Liver (tissue), 9 donors: ENCODE measurements around the gene ARMC12. TPM values are rescaled to one million over a fixed set of nuclear protein-coding genes. Genes with fewer than 3 reads are reported as not detected.

ENCODE experiments used
- DNase-seq: peaks from one replicate; pipeline ENCODE4 v3.0.0-alpha.2; 2017; ENCODE audit warnings: low spot score
- H3K27ac ChIP-seq, 2 donors: one replicate each; pipeline ENCODE4 v1.7.0; 2013; ENCODE audit warnings: inconsistent platforms in 2 of 2, low read length in 2 of 2, control low read depth in 1 of 2, low read depth in 1 of 2, mild to moderate bottlenecking in 1 of 2
- H3K27me3 ChIP-seq, 4 donors: one replicate each; pipeline versions ENCODE4 v1.6.1 to v1.7.0; 2013; ENCODE audit warnings: low read length in 3 of 4, inconsistent platforms in 1 of 4, mild to moderate bottlenecking in 1 of 4, moderate library complexity in 1 of 4; ENCODE audit not compliant: control insufficient read depth in 4 of 4, insufficient read depth in 4 of 4
- H3K36me3 ChIP-seq, 4 donors: one replicate each; pipeline versions ENCODE4 v1.6.1 to v1.7.0; 2013; ENCODE audit warnings: low read length in 3 of 4, mild to moderate bottlenecking in 3 of 4, low read depth in 1 of 4, moderate library complexity in 1 of 4; ENCODE audit not compliant: control insufficient read depth in 4 of 4, insufficient read depth in 3 of 4
- H3K4me1 ChIP-seq, 4 donors: one replicate each; pipeline versions ENCODE4 v1.6.1 to v1.7.0; 2013; ENCODE audit warnings: low read length in 3 of 4, mild to moderate bottlenecking in 3 of 4, moderate library complexity in 1 of 4; ENCODE audit not compliant: control insufficient read depth in 4 of 4, insufficient read depth in 4 of 4
- H3K4me3 ChIP-seq, 3 donors: one replicate each; pipeline versions ENCODE4 v1.6.1 to v1.7.0; 2013; ENCODE audit warnings: low read length in 3 of 3, control low read depth in 1 of 3, low read depth in 1 of 3, mild to moderate bottlenecking in 1 of 3
- H3K9ac ChIP-seq, 2 donors: one replicate each; pipeline ENCODE4 v1.7.0; 2013; ENCODE audit warnings: low read length in 2 of 2, mild to moderate bottlenecking in 2 of 2, moderate library complexity in 2 of 2, control low read depth in 1 of 2, low read depth in 1 of 2
- H3K9me3 ChIP-seq, 4 donors: one replicate each; pipeline versions ENCODE4 v1.6.1 to v1.7.0; 2013; ENCODE audit warnings: low read length in 3 of 4; ENCODE audit not compliant: control insufficient read depth in 4 of 4
- CTCF ChIP-seq: fragments of 150-350 bp; IDR thresholded peaks from 2 replicates; pipeline ENCODE4 v1.5.1; 2017; ENCODE audit warnings: improper control_type of control experiment, low read depth, low read length; ENCODE audit not compliant: missing input control
- EGR1 ChIP-seq, 2 donors: IDR thresholded peaks; 2 replicates each; pipeline ENCODE4 v1.6.1; 2016 to 2018; ENCODE audit warnings: antibody characterized with exemption in 2 of 2, low read depth in 2 of 2
- FOXA2 ChIP-seq: IDR thresholded peaks from 2 replicates; pipeline ENCODE4 v1.6.1; 2016; ENCODE audit warnings: antibody characterized with exemption
- GABPA ChIP-seq, 2 donors: IDR thresholded peaks in 1 of 2; conservative IDR thresholded peaks in 1 of 2; 2 replicates each; pipeline ENCODE4 v1.6.1; 2016; ENCODE audit warnings: antibody characterized with exemption in 2 of 2, mild to moderate bottlenecking in 1 of 2, moderate library complexity in 1 of 2
- JUND ChIP-seq, 2 donors: IDR thresholded peaks; 2 replicates each; pipeline ENCODE4 v1.6.1; 2016; ENCODE audit warnings: antibody characterized with exemption in 2 of 2
- MAX ChIP-seq: IDR thresholded peaks from 2 replicates; pipeline ENCODE4 v1.6.1; 2016; ENCODE audit warnings: antibody characterized with exemption
- NR2F2 ChIP-seq: IDR thresholded peaks from 2 replicates; pipeline ENCODE4 v1.6.1; 2016; ENCODE audit warnings: antibody characterized with exemption
- RAD21 ChIP-seq, 2 donors: IDR thresholded peaks; 2 replicates each; pipeline ENCODE4 v1.6.1; 2016; ENCODE audit warnings: antibody characterized with exemption in 2 of 2, mild to moderate bottlenecking in 2 of 2
- REST ChIP-seq: IDR thresholded peaks from 2 replicates; pipeline ENCODE4 v1.6.1; 2016; ENCODE audit warnings: antibody characterized with exemption, mild to moderate bottlenecking
- RXRA ChIP-seq, 2 donors: IDR thresholded peaks; 2 replicates each; pipeline ENCODE4 v1.6.1; 2017 to 2018; ENCODE audit warnings: antibody characterized with exemption in 2 of 2, mild to moderate bottlenecking in 1 of 2
- YY1 ChIP-seq: IDR thresholded peaks from 2 replicates; pipeline ENCODE4 v1.6.1; 2016; ENCODE audit warnings: antibody characterized with exemption, mild to moderate bottlenecking
- WGBS: extraction: QIAGEN DNeasy Blood & Tissue Kit; methylation state at CpG from one replicate; pipeline ENCODE4 v1.1.7; 2013; 5-methylcytosine and 5-hydroxymethylcytosine counted together
- polyA plus RNA-seq, 2 donors: library from polyadenylated mRNA; stranded (reverse) in 1 of 2; unstranded in 1 of 2; fragments of 200-250 nt in 1 of 2; fragments of >200 nt in 1 of 2; fragmentation: Nextera tagmentation in 1 of 2; extraction: Ambion mirVana in 1 of 2; gene quantifications; one replicate each; pipeline versions ENCODE4 v1.2.1 to v1.2.3, GENCODE V29; 2013 to 2015
- total RNA-seq, 2 donors: library from RNA; depleted of rRNA; stranded (reverse); fragments of >200 nt; gene quantifications; one replicate each; pipeline ENCODE4 v1.2.3, GENCODE V29; 2014
- TF ChIP-seq, protein P1 (sequence below): IDR thresholded peaks from 2 replicates; pipeline ENCODE4 v1.6.1; 2016; ENCODE audit warnings: antibody characterized with exemption
- donor health status: healthy.
- donor health status: healthy.
- donor health status: healthy.
- donor health status: healthy.
- donor health status: healthy.

The ARMC12 gene
- total and polyA plus RNA-seq, 4 donors = 0.42 to 0.64 (median 0.43) TPM; not detected in 1

DNA sequence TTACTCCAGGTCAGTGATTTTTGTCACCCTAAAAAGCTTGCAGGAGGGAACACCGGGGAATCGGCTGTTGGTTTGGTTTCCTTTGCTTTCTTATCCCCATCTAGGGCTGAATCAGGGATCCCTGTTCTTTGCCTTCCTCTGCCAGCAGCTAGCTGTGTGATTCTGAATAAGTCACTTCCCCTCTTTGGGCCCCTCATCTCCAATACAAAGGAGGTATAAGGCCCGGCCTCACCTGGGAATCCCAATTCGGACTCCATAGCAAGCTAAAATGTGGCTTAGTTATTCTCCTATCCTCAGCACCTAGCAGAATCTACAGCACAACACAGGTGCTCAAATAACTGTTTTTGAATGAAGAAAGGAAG, 18.5 kb upstream of the ARMC12 start:
- no peaks in the 10 kb centered on the region for H3K27me3 ChIP-seq
- no peak overlapping the region for H3K4me3 ChIP-seq
- WGBS = 87% methylated on average over 4 of the region's 4 CpGs
- H3K27ac ChIP-seq = peak overlapping the region in 1 of 2 donors; percentile 51
- no peak overlapping the region for H3K9ac ChIP-seq
- peaks cover 0 to 3% (median 0%) of the 10 kb centered on the region in 4 donors for H3K36me3 ChIP-seq
- DNase-seq = no peak
- H3K9me3 ChIP-seq = no peaks in the 10 kb centered on the region
- TF ChIP-seq YY1 (no peak), RAD21 (IDR thresholded peaks at IDR 0.05) (no peak), RXRA (IDR thresholded peaks at IDR 0.05) (no peak), EGR1 (IDR thresholded peaks at IDR 0.05; ENCODE audit: low read depth in 2 of 2) (no peak), GABPA (IDR thresholded peaks at IDR 0.05 in 1 of 2, conservative IDR thresholded peaks at IDR 0.05 in 1 of 2) (no peak), REST (no peak), NR2F2 (no peak)
- H3K4me1 ChIP-seq = peaks cover 10 to 20% (median 13%) of the 10 kb centered on the region in 4 donors

GRCh38 chr6:35718911-35719381, 17.9 kb upstream of the ARMC12 start:
- Histone ChIP-seq H3K9me3 (no peaks in the 10 kb centered on the region), H3K4me3 (no peak overlapping the region), H3K27me3 (no peaks in the 10 kb centered on the region), H3K36me3 (no peaks in the 10 kb centered on the region), H3K9ac (no peak overlapping the region), H3K27ac (peak overlapping the region in 1 of 2 donors; percentile 51), H3K4me1 (peaks cover 14 to 26% (median 19%) of the 10 kb centered on the region in 4 donors)
- 81% methylated on average over 2 of the region's 2 CpGs for WGBS
- DNase-seq = no peak
- TF ChIP-seq, protein P1, sequence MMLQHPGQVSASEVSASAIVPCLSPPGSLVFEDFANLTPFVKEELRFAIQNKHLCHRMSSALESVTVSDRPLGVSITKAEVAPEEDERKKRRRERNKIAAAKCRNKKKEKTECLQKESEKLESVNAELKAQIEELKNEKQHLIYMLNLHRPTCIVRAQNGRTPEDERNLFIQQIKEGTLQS = no peak

GRCh38 chr6:35719404-35719829, 17.4 kb upstream of the ARMC12 start:
- Histone ChIP-seq H3K4me1 (peaks cover 14 to 30% (median 23%) of the 10 kb centered on the region in 4 donors), H3K4me3 (no peak overlapping the region), H3K9me3 (no peaks in the 10 kb centered on the region), H3K27me3 (no peaks in the 10 kb centered on the region), H3K36me3 (no peaks in the 10 kb centered on the region), H3K9ac (no peak overlapping the region), H3K27ac (peak overlapping the region in 1 of 2 donors; percentile 51)
- 68% methylated on average over 5 of the region's 5 CpGs for WGBS
- DNase-seq = no peak
- TF ChIP-seq FOXA2 (no peak), CTCF (no peak), NR2F2 (no peak), JUND (IDR thresholded peaks at IDR 0.05) (no peak), REST (no peak), MAX (no peak), GABPA (IDR thresholded peaks at IDR 0.05 in 1 of 2, conservative IDR thresholded peaks at IDR 0.05 in 1 of 2) (no peak)
- TF ChIP-seq, protein P1 = no peak
